GM19395 (cell line): ENCODE results near the gene RNF130.
"Not testable (repeated sequence)": the region's sequence is repeated elsewhere in the genome, so short reads cannot be mapped to it uniquely, and the experiment has no call there.

Experiments
- ATAC-seq: cut with Tn5 transposase; IDR thresholded peaks from one replicate; pipeline ENCODE4 v1.9.1; 2021; ENCODE audit warnings: mild to moderate bottlenecking, moderate library complexity; ENCODE audit not compliant: unreplicated experiment

Gene RNF130

GRCh38 chr5:180103487-180104167 is 32.1 kb upstream of the RNF130 start:
- ATAC-seq, result no peak

- ATAC-seq, result no peak
Observed at GRCh38 chr5:180102636-180103035, 31.1 kb upstream of the RNF130 start.

- ATAC-seq, result no peak
Observed at GRCh38 chr5:180101451-180102105, 30.0 kb upstream of the RNF130 start.

GRCh38 chr5:180100621-180101450 is 29.3 kb upstream of the RNF130 start:
- no peak for ATAC-seq

- no peak for ATAC-seq
Observed at GRCh38 chr5:180099733-180100611, 28.4 kb upstream of the RNF130 start.

- no peak for ATAC-seq
Observed at GRCh38 chr5:180098991-180099732, 27.6 kb upstream of the RNF130 start.

- no peak for ATAC-seq
Observed at GRCh38 chr5:180098526-180098925, 27.0 kb upstream of the RNF130 start.

GRCh38 chr5:180097926-180098325 is 26.4 kb upstream of the RNF130 start:
- no peak for ATAC-seq

GRCh38 chr5:180097163-180097894 is 25.8 kb upstream of the RNF130 start:
- ATAC-seq, result no peak

- no peak for ATAC-seq
Observed at GRCh38 chr5:180096616-180097015, 25.1 kb upstream of the RNF130 start.

GRCh38 chr5:180095545-180095944 is 24.0 kb upstream of the RNF130 start:
- no peak for ATAC-seq

- no peak for ATAC-seq
Observed at GRCh38 chr5:180093651-180094382, 22.3 kb upstream of the RNF130 start.

GRCh38 chr5:180093241-180093640 is 21.7 kb upstream of the RNF130 start:
- no peak for ATAC-seq

- ATAC-seq, result no peak
Observed at GRCh38 chr5:180090769-180091546, 19.4 kb upstream of the RNF130 start.

GRCh38 chr5:180090098-180090768 is 18.7 kb upstream of the RNF130 start:
- ATAC-seq, result no peak

- not testable (repeated sequence) for ATAC-seq
Observed at GRCh38 chr5:180089628-180090027, 18.1 kb upstream of the RNF130 start.

GRCh38 chr5:180088561-180088960 is 17.0 kb upstream of the RNF130 start:
- no peak for ATAC-seq
